ENCODE results near the gene ANOS1. TPM values are rescaled to one million over a fixed set of nuclear protein-coding genes. Genes with fewer than 3 reads are reported as not detected.

Gene ANOS1
- total and polyA plus RNA-seq, 2 of the 13 experiments (the other 11 are each of a cell fraction or from before 2014, with no cell fraction given): not detected

GRCh38 chrX:8604131-8604530 lies 127.8 kb downstream of the ANOS1 start (continued):
- TF ChIP-seq ZSCAN9 (CRISPR knock-in tag; IDR thresholded peaks at IDR 0.05; ENCODE audit: borderline replicate concordance): no peak
- TF ChIP-seq ZNF318 (CRISPR knock-in tag; IDR thresholded peaks at IDR 0.05): no peak
- no peak for TF ChIP-seq NFYC (CRISPR knock-in tag; IDR thresholded peaks at IDR 0.05)
- no peak for TF ChIP-seq NR0B2 (CRISPR knock-in tag; IDR thresholded peaks at IDR 0.05)
- TF ChIP-seq NFE2L2 (IDR thresholded peaks at IDR 0.05; ENCODE audit: low read length): no peak
- TF ChIP-seq ZNF510 (CRISPR knock-in tag; IDR thresholded peaks at IDR 0.05; ENCODE audit: low read depth): no peak
- TF ChIP-seq PHF8 (CRISPR knock-in tag; IDR thresholded peaks at IDR 0.05): no peak
- TF ChIP-seq ZNF44 (CRISPR knock-in tag; IDR thresholded peaks at IDR 0.05): no peak
- TF ChIP-seq RBAK (CRISPR knock-in tag; IDR thresholded peaks at IDR 0.05): no peak

Data from HepG2 (cell line).